ENCODE measurements around the gene SRP54.

Gene SRP54

DNA sequence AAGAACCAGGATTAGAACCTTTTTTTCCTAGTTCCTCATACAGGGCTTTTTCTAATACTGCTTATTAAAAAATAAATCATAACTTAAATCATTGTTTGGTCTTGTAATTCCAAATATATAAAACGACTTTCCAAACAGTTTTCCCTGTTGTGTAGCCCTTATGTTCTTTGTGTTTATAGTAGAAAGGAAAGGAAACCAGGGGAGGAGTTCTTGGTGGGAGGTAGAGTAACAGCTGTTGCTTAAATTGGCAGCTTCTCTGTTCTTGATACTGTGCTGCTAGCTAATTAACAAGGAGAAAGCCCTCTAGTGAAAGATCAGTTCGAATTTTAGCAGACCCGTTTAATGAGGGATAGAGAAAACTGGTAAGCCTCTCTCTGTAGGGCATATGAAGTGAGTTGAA lies 15.0 kb downstream of the SRP54 start:
- H3K36me3 ChIP-seq (ENCODE audit: control insufficient read depth, insufficient read depth, low read length): no peaks in the 10 kb centered on the region
- DNase-seq (ENCODE audit: extremely low read depth, insufficient read length): no peak
- TF ChIP-seq, protein P1, sequence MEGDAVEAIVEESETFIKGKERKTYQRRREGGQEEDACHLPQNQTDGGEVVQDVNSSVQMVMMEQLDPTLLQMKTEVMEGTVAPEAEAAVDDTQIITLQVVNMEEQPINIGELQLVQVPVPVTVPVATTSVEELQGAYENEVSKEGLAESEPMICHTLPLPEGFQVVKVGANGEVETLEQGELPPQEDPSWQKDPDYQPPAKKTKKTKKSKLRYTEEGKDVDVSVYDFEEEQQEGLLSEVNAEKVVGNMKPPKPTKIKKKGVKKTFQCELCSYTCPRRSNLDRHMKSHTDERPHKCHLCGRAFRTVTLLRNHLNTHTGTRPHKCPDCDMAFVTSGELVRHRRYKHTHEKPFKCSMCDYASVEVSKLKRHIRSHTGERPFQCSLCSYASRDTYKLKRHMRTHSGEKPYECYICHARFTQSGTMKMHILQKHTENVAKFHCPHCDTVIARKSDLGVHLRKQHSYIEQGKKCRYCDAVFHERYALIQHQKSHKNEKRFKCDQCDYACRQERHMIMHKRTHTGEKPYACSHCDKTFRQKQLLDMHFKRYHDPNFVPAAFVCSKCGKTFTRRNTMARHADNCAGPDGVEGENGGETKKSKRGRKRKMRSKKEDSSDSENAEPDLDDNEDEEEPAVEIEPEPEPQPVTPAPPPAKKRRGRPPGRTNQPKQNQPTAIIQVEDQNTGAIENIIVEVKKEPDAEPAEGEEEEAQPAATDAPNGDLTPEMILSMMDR (IDR thresholded peaks at IDR 0.05; ENCODE audit: insufficient read depth, low read length, poor library complexity, severe bottlenecking): no peak
- H3K27me3 ChIP-seq (replicated peaks; ENCODE audit: control insufficient read depth, insufficient read depth, low read length): no peaks in the 10 kb centered on the region
- no peak overlapping the region for H3K4me3 ChIP-seq (replicated peaks; ENCODE audit: low read depth, low read length)

DNA sequence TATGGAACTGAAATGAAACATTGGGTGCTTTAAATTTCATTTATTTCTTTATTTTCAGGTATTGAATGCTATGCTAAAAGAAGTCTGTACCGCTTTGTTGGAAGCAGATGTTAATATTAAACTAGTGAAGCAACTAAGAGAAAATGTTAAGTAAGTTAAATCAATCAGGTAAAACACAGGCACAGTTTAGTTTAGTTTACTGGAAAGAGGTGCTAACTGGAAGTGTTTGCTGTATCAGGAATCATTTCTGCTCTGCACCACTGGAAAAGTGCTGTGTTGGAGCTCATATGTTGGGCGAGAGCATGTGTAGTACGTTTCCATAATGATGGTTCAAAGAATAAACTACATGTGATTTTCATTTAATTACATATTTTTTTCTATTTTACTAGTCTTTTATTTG lies 16.7 kb downstream of the SRP54 start:
- Histone ChIP-seq H3K36me3 (ENCODE audit: control insufficient read depth, insufficient read depth, low read length) (peaks cover 2% of the 10 kb centered on the region; the same call in 1 of the 2 replicates), H3K4me3 (replicated peaks; ENCODE audit: low read depth, low read length) (no peak overlapping the region), H3K27me3 (replicated peaks; ENCODE audit: control insufficient read depth, insufficient read depth, low read length) (no peaks in the 10 kb centered on the region)

DNA sequence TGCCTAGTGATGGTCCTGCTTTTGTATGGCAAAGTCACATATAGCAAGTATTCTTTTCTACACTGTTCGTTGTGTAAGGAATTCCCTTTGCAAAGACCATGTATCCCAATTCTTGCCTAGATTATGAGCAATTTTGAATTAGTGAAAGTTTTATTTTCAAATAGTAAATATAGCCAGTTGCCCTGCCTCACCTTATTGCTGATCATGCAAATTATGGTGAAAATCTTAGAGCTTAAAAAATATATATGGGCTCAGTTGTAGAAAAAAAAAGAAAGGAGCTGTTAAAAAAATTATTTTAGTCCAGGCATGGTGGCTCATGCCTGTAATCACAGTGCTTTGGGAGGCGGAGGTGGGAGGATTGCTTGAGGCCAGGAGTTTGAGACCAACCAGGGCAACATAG lies 18.8 kb downstream of the SRP54 start:
- H3K27me3 ChIP-seq (replicated peaks; ENCODE audit: control insufficient read depth, insufficient read depth, low read length): no peaks in the 10 kb centered on the region
- no peak for DNase-seq (ENCODE audit: extremely low read depth, insufficient read length)
- H3K4me3 ChIP-seq (replicated peaks; ENCODE audit: low read depth, low read length): no peak overlapping the region
- TF ChIP-seq, protein P1 (IDR thresholded peaks at IDR 0.05; ENCODE audit: insufficient read depth, low read length, poor library complexity, severe bottlenecking): no peak
- peaks cover 2% of the 10 kb centered on the region; the same call in 1 of the 2 replicates for H3K36me3 ChIP-seq (ENCODE audit: control insufficient read depth, insufficient read depth, low read length)

More for the DNA sequence above, 16.7 kb downstream of the SRP54 start:
- TF ChIP-seq, protein P1 (IDR thresholded peaks at IDR 0.05; ENCODE audit: insufficient read depth, low read length, poor library complexity, severe bottlenecking): no peak
- no peak for DNase-seq (ENCODE audit: extremely low read depth, insufficient read length)

DNA sequence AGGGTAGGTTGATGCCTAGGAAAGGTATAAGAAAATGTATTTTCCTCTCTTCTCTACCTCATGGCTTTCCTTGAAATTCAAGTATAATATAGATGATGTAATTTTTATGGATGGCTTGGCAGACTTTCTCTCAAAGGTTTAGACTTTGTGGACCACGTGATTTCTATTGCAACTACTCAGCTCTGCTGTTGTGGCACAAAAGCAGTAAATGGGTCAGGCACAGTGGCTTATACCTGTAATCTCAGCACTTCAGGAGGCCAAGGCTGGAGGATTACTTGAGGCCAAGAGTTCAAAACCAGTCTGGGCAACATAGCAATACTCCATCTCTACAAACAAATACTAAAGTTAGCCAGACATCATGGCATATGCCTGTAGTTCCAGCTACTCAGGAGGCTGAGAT lies 22.0 kb downstream of the SRP54 start:
- Histone ChIP-seq H3K27me3 (replicated peaks; ENCODE audit: control insufficient read depth, insufficient read depth, low read length) (no peaks in the 10 kb centered on the region), H3K4me3 (replicated peaks; ENCODE audit: low read depth, low read length) (no peak overlapping the region), H3K36me3 (ENCODE audit: control insufficient read depth, insufficient read depth, low read length) (peaks cover 2% of the 10 kb centered on the region; the same call in 1 of the 2 replicates)
- no peak for DNase-seq (ENCODE audit: extremely low read depth, insufficient read length)
- TF ChIP-seq, protein P1 (IDR thresholded peaks at IDR 0.05; ENCODE audit: insufficient read depth, low read length, poor library complexity, severe bottlenecking): no peak

DNA sequence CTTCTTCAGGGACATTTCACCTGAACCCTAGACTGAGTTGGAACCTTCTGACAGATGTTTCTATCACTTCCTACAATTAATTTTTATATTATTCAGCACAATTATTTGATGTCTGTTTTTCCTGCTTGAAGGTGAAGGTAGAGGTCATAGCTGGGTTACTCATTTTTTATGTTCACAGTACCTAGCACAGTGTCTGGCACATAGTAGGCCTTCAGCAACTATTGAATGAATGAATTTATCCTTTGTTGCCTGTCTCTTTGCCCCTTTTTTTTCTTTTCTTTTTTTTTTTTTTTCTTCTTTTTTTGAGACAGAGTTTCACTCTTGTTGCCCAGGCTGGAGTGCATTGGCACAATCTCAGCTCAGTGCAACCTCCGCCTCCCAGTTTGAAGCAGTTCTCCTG lies 33.8 kb downstream of the SRP54 start:
- Histone ChIP-seq H3K27me3 (replicated peaks; ENCODE audit: control insufficient read depth, insufficient read depth, low read length) (no peaks in the 10 kb centered on the region), H3K4me3 (replicated peaks; ENCODE audit: low read depth, low read length) (no peak overlapping the region), H3K36me3 (ENCODE audit: control insufficient read depth, insufficient read depth, low read length) (no peaks in the 10 kb centered on the region; the same call in 1 of the 2 replicates)
- TF ChIP-seq, protein P1 (IDR thresholded peaks at IDR 0.05; ENCODE audit: insufficient read depth, low read length, poor library complexity, severe bottlenecking): no peak
- DNase-seq (ENCODE audit: extremely low read depth, insufficient read length): no peak

DNA sequence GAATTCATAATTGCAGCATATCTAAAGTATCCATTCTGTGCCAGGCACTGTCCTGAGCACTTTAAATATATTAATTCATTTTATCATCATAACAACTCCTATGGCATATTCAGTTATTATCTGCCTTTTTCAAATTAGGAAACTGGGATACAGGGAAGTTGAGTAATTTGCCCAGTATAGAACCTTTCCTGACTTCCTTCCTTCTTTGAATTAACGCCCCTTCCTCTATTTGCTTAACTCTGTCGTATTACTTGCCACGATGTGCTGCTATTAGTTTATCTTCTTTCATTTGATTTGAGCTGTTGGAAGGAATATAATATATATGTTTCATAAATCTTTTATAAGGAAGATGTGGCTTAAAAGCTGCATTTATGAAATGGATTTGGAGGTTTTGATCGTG lies 37.9 kb downstream of the SRP54 start:
- no peak overlapping the region for H3K4me3 ChIP-seq (replicated peaks; ENCODE audit: low read depth, low read length)
- TF ChIP-seq, protein P1 (IDR thresholded peaks at IDR 0.05; ENCODE audit: insufficient read depth, low read length, poor library complexity, severe bottlenecking): no peak
- no peaks in the 10 kb centered on the region for H3K27me3 ChIP-seq (replicated peaks; ENCODE audit: control insufficient read depth, insufficient read depth, low read length)
- H3K36me3 ChIP-seq (ENCODE audit: control insufficient read depth, insufficient read depth, low read length): peaks cover 2% of the 10 kb centered on the region
- DNase-seq (ENCODE audit: extremely low read depth, insufficient read length): no peak
